Diencephalon (tissue), 1 donor: Measurements from ENCODE around the gene RBMY1F. TPM values are rescaled to one million over a fixed set of nuclear protein-coding genes. Genes with fewer than 3 reads are reported as not detected.

Source experiments
- total RNA-seq: library from RNA; depleted of rRNA; stranded (reverse); fragments of >200 nt; gene quantifications from one replicate; pipeline ENCODE4 v1.2.3, GENCODE V29; 2014

RBMY1F gene
- total RNA-seq = not detected

DNA sequence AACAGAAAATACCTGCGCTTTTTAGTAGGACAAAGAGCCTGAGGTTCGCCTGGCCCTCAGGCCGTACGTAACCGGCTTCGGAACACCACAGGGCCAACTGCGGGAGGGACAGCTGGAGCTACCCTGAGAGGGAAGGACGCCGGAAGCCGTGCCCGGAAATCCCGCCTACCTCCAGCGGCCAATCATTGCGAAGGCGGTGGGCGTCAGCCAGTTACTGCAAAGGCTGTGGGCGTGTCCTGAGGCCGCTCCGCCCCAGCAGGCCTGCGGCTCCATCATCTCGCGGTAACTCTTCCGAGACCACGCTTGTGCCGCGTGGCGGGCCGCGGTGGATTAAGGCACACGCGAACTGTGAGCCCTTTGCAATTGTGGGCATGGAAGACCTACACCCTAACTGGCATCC, at the start of gene RBMY1F:
TSS of gene RBMY1F (minus strand) at position 101 of the 400 bp plus-strand sequence. CDS start 1,954 bp downstream, outside the sequence.

Other genes starting within 250 kb of the RBMY1F start
- gene RBMY1J, start 220.5 kb upstream of the RBMY1F start, total RNA-seq = not detected